Heart left ventricle (tissue), 16 donors: Measurements from ENCODE around the gene MRPL40. TPM values are rescaled to one million over a fixed set of nuclear protein-coding genes. Genes with fewer than 3 reads are reported as not detected.
A peak's percentile ranks its signal among the peaks of the same experiment; 100 is the strongest.

ENCODE experiments used
- ATAC-seq, 4 donors: fragments of 200-7000 bp; cut with Tn5 transposase; one replicate each; pipeline ENCODE4 v1.9.1; 2020 to 2022; ENCODE audit warnings: moderate library complexity in 4 of 4, mild to moderate bottlenecking in 3 of 4, moderate number of reproducible peaks in 1 of 4
- DNase-seq, 5 donors: peaks; one replicate each; pipeline ENCODE4 v3.0.0-alpha.2; 2020
- H3K27ac ChIP-seq, 12 donors: fragments of 200-600 bp; sonication (generic) in 4 of 12; one replicate each; pipeline versions ENCODE4 v1.5.0 to v1.8.0; 2016 to 2022; ENCODE audit warnings: mild to moderate bottlenecking in 2 of 12
- H3K27me3 ChIP-seq, 9 donors: fragments of 200-600 bp; sonication (generic) in 2 of 9; one replicate each; pipeline versions ENCODE4 v1.5.1 to v1.8.0; 2016 to 2022; ENCODE audit warnings: mild to moderate bottlenecking in 3 of 9
- H3K36me3 ChIP-seq, 9 donors: fragments of 200-600 bp; sonication (generic) in 2 of 9; one replicate each; pipeline versions ENCODE4 v1.5.0 to v1.8.0; 2018 to 2022; ENCODE audit warnings: mild to moderate bottlenecking in 2 of 9
- H3K4me1 ChIP-seq, 12 donors: fragments of 200-600 bp; sonication (generic) in 4 of 12; one replicate each; pipeline versions ENCODE4 v1.5.0 to v1.8.0; 2016 to 2022; ENCODE audit warnings: mild to moderate bottlenecking in 3 of 12
- H3K4me3 ChIP-seq, 12 donors: fragments of 200-600 bp; sonication (generic) in 4 of 12; one replicate each; pipeline versions ENCODE4 v1.5.0 to v1.8.0; 2017 to 2022; ENCODE audit warnings: mild to moderate bottlenecking in 9 of 12, moderate library complexity in 4 of 12
- H3K9me3 ChIP-seq, 12 donors: fragments of 200-600 bp; sonication (generic) in 4 of 12; one replicate each; pipeline versions ENCODE4 v1.5.0 to v1.8.0; 2016 to 2022; ENCODE audit warnings: mild to moderate bottlenecking in 1 of 12
- POLR2A ChIP-seq, 2 donors: fragments of 450-650 bp; IDR thresholded peaks; one replicate each; pipeline ENCODE4 v1.6.1; 2017; ENCODE audit warnings: antibody characterized with exemption in 2 of 2, mild to moderate bottlenecking in 2 of 2, moderate library complexity in 2 of 2
- WGBS, 4 donors: extraction: QIAGEN DNeasy Blood & Tissue Kit in 2 of 4; methylation state at CpG; one replicate each; pipeline versions ENCODE4 v1.1.5 to v1.1.7; 2013 to 2018; 5-methylcytosine and 5-hydroxymethylcytosine counted together
- intact Hi-C, 10 donors: fragments of 100-400 bp; cut with DNase I; formaldehyde crosslinking; loops; one replicate each; pipeline versions ENCODE4 v1.11.1 to v1.14.2; 2022
- polyA plus RNA-seq, 2 donors: library from polyadenylated mRNA; stranded (reverse); fragments of 200-250 nt; gene quantifications; one replicate each; pipeline ENCODE4 v1.2.3, GENCODE V29; 2013
- total RNA-seq, 9 donors: library from RNA; depleted of rRNA in 2 of 9; stranded (reverse); fragments of >200 nt in 2 of 9; fragmentation: NEBNext Ultra II Directional in 3 of 9; extraction: Animal tissue kit (Norgen Biotek cat#: 25700) in 3 of 9; gene quantifications; one replicate each; pipeline versions ENCODE4 v1.1.0 to v1.2.4, GENCODE V29; 2016 to 2023
- TF ChIP-seq, protein P1 (sequence below), 12 donors: fragments of 200-600 bp; sonication (generic) in 4 of 12; IDR thresholded peaks; one replicate each; pipeline versions ENCODE4 v1.5.0 to v1.8.0; 2018 to 2022; ENCODE audit warnings: antibody characterized with exemption in 12 of 12, mild to moderate bottlenecking in 5 of 12
- donor health status: ischemic (EF 13 %, LVEDD 7.1; RV severe dilation, severe dysfunction).
- donor health status: healthy with polysubstance abuse.
- donor health status: DM: no; HTN: yes; CAD: no.
- donor health status: DM: no; HTN: no; CAD: no.
- donor health status: ischemic (EF 25% LVEDD 6.9; RV normal size, moderate dysfunction).
- donor health status: ischemic (EF 25% LVEDD 5.7; RV mildly dilated, moderate dysfunction).
- donor health status: healthy.
- donor health status: DM: yes; HTN: yes; CAD: no.
- donor health status: ischemic (EF 35%, LVEDD 5.7; RV mildly dilated, moderate dysfunction).
- donor health status: nonischemic (EF 11% LVEDD 7.7; RV severe dilation, severe dysfunction).
- donor health status: DM: yes; HTN: yes; CAD: no.
- donor health status: PGD.
- donor health status: ischemic (EF 29% LVEDD 5.4; RV normal size, mild dysfunction).
- donor health status: nonischemic (EF 23%, LVEDD 6.1; RV moderate dilation, normal function).

Gene MRPL40
- total and polyA plus RNA-seq, 11 donors, result 39.9 to 119 (median 54.2) TPM

- peak; percentile 86 to 93 (median 93) for DNase-seq
- no peaks in the 10 kb centered on the region for H3K27me3 ChIP-seq
- ATAC-seq, result peak; percentile 67 to 90 (median 83)
- H3K4me3 ChIP-seq, result peak within 1 kb of the TSS; percentile 74 to 96 (median 86)
- WGBS, 4 donors, result 0 to 2% (median 1%) methylated on average over 9 to 42 of the region's 42 CpGs
- H3K4me1 ChIP-seq, result peaks cover 6 to 30% (median 22%) of the 10 kb centered on the region in 12 donors
- H3K27ac ChIP-seq, result peak within 1 kb of the TSS; percentile 94 to 99 (median 98)
- intact Hi-C loops, result loop anchor here in 8 of 10 donors (1.0 to 10.0 kb wide), 11 partner anchors 32 to 524 kb away; partner anchors contain the start of genes CLTCL1 (in 5 of the 8), MRPL40 (in 5 of the 8), HIRA (in 3 of the 8) and ESS2 (in 2 of the 8)
- H3K36me3 ChIP-seq, result peaks cover 0 to 24% (median 16%) of the 10 kb centered on the region in 9 donors
- no peak for TF ChIP-seq POLR2A (IDR thresholded peaks at IDR 0.05)
- TF ChIP-seq, protein P1, sequence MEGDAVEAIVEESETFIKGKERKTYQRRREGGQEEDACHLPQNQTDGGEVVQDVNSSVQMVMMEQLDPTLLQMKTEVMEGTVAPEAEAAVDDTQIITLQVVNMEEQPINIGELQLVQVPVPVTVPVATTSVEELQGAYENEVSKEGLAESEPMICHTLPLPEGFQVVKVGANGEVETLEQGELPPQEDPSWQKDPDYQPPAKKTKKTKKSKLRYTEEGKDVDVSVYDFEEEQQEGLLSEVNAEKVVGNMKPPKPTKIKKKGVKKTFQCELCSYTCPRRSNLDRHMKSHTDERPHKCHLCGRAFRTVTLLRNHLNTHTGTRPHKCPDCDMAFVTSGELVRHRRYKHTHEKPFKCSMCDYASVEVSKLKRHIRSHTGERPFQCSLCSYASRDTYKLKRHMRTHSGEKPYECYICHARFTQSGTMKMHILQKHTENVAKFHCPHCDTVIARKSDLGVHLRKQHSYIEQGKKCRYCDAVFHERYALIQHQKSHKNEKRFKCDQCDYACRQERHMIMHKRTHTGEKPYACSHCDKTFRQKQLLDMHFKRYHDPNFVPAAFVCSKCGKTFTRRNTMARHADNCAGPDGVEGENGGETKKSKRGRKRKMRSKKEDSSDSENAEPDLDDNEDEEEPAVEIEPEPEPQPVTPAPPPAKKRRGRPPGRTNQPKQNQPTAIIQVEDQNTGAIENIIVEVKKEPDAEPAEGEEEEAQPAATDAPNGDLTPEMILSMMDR (IDR thresholded peaks at IDR 0.05), result no peak
- H3K9me3 ChIP-seq, result no peaks in the 10 kb centered on the region
Measured at GRCh38 chr22:19478901-19479354, 46.6 kb downstream of the MRPL40 start, which contains the start of gene UFD1. Gene UFD1 (minus strand): TSS chr22:19479193. CDS start chr22:19479085, 108 bp downstream.

- Histone ChIP-seq H3K4me3 (peak within 1 kb of the TSS; percentile 74 to 96 (median 86)), H3K27ac (peak within 1 kb of the TSS; percentile 94 to 99 (median 98)), H3K9me3 (no peaks in the 10 kb centered on the region), H3K4me1 (peaks cover 6 to 30% (median 22%) of the 10 kb centered on the region in 12 donors), H3K36me3 (peaks cover 0 to 18% (median 9%) of the 10 kb centered on the region in 9 donors), H3K27me3 (no peaks in the 10 kb centered on the region)
- DNase-seq, result peak; percentile 94 to 98 (median 97)
- peak; percentile 97 to 99 (median 98) for ATAC-seq
- intact Hi-C loops, result loop anchor here in 8 of 10 donors (1.0 to 10.0 kb wide), 11 partner anchors 32 to 525 kb away; partner anchors contain the start of genes CLTCL1 (in 5 of the 8), MRPL40 (in 5 of the 8), HIRA (in 3 of the 8) and ESS2 (in 2 of the 8)
- WGBS, 4 donors, result 0% methylated on average over 39 to 50 of the region's 50 CpGs
- TF ChIP-seq, protein P1 (IDR thresholded peaks at IDR 0.05), result no peak
- TF ChIP-seq POLR2A (IDR thresholded peaks at IDR 0.05), result no peak
Measured at GRCh38 chr22:19479355-19480172, 47.2 kb downstream of the MRPL40 start, which contains the start of gene CDC45. Gene CDC45 (plus strand): TSS chr22:19479920. CDS start chr22:19479969, 49 bp downstream.

- TF ChIP-seq POLR2A (IDR thresholded peaks at IDR 0.05), result no peak
- TF ChIP-seq, protein P1 (IDR thresholded peaks at IDR 0.05), result no peak
- WGBS, 4 donors, result 0 to 4% (median 1%) methylated on average over 14 to 15 of the region's 15 CpGs
- no peak overlapping the region for H3K27ac ChIP-seq
- H3K36me3 ChIP-seq, result peaks cover 0 to 12% (median 3%) of the 10 kb centered on the region in 9 donors
- DNase-seq (no peak), ATAC-seq (no peak)
- intact Hi-C loops, result no loop called here
- H3K27me3 ChIP-seq, result no peaks in the 10 kb centered on the region
- peaks cover 6 to 30% (median 21%) of the 10 kb centered on the region in 12 donors for H3K4me1 ChIP-seq
- H3K4me3 ChIP-seq, result peak overlapping the region in 10 of 12 donors; percentile 54 to 96 (median 84)
- H3K9me3 ChIP-seq, result no peaks in the 10 kb centered on the region
Measured at GRCh38 chr22:19480173-19480568, 47.8 kb downstream of the MRPL40 start.

- TF ChIP-seq POLR2A (IDR thresholded peaks at IDR 0.05), result no peak
- WGBS, 4 donors, result 66 to 78% (median 73%) methylated on average over 10 of the region's 10 CpGs
- intact Hi-C loops, result no loop called here
- no peaks in the 10 kb centered on the region for H3K9me3 ChIP-seq
- no peaks in the 10 kb centered on the region for H3K27me3 ChIP-seq
- DNase-seq (no peak), ATAC-seq (no peak)
- no peak overlapping the region for H3K4me3 ChIP-seq
- H3K36me3 ChIP-seq, result peaks cover 0 to 6% (median 0%) of the 10 kb centered on the region in 9 donors
- H3K4me1 ChIP-seq, result peaks cover 6 to 28% (median 20%) of the 10 kb centered on the region in 12 donors
- H3K27ac ChIP-seq, result no peak overlapping the region
Measured at GRCh38 chr22:19480789-19481188, 48.4 kb downstream of the MRPL40 start.
